Activated CD4-positive, alpha-beta T cell treated with anti-CD3 and anti-CD28 coated beads for 36 hours (primary cell): ENCODE results near the gene FAM20C. TPM values are rescaled to one million over a fixed set of nuclear protein-coding genes. Genes with fewer than 3 reads are reported as not detected.
A peak's percentile ranks its signal among the peaks of the same experiment; 100 is the strongest.

Experiments used
- ATAC-seq: fragments of 200-7000 bp; cut with Tn5 transposase; one replicate; pipeline ENCODE4 v1.10.0; 2021; ENCODE audit warnings: mild to moderate bottlenecking, moderate library complexity
- CTCF ChIA-PET: fragments of 350-600 bp; sonication (Branson Sonifier 250); formaldehyde crosslinking; loops from one replicate; lab custom pipeline; 2021; ENCODE audit warnings: antibody characterized with exemption; lab: Charles Lee
- POLR2A ChIA-PET: fragments of 350-600 bp; sonication (Branson Sonifier 250); formaldehyde crosslinking; loops from one replicate; lab custom pipeline; 2021; ENCODE audit warnings: antibody characterized with exemption, inconsistent platforms; lab: Charles Lee
- DNase-seq: peaks from one replicate; pipeline ENCODE4 v3.0.0-alpha.2; 2020
- H3K27ac Mint-ChIP-seq: one replicate; pipeline ENCODE4 v1.8.0; 2021; ENCODE audit warnings: mixed read lengths
- H3K27me3 Mint-ChIP-seq: one replicate; pipeline ENCODE4 v1.8.0; 2021; ENCODE audit warnings: mixed read lengths
- H3K36me3 Mint-ChIP-seq: one replicate; pipeline ENCODE4 v1.8.0; 2021; ENCODE audit warnings: low read depth, mixed read lengths
- H3K4me1 Mint-ChIP-seq: one replicate; pipeline ENCODE4 v1.8.0; 2021; ENCODE audit warnings: mixed read lengths
- H3K4me3 Mint-ChIP-seq: one replicate; pipeline ENCODE4 v1.8.0; 2021; ENCODE audit warnings: mild to moderate bottlenecking, moderate library complexity, mixed read lengths
- H3K9me3 Mint-ChIP-seq: one replicate; pipeline ENCODE4 v1.8.0; 2021; ENCODE audit warnings: low read depth, mixed read lengths
- intact Hi-C, 2 experiments: fragments of 100-400 bp; cut with DNase I in 1 of 2; cut with micrococcal nuclease in 1 of 2; formaldehyde crosslinking; loops; one replicate each; pipeline versions ENCODE4 v1.14.2 to v1.15.1; 2022 to 2024; cut with DNase I, micrococcal nuclease
- total RNA-seq, 2 experiments: library from RNA; stranded (reverse); gene quantifications; one replicate each; pipeline ENCODE4 v1.2.3, GENCODE V29; 2021

FAM20C gene
- under 1 TPM; 0.21 to 0.59 TPM for total RNA-seq

- Mint-ChIP-seq H3K27me3 (peaks cover 36% of the 10 kb centered on the region), H3K36me3 (peaks cover 2% of the 10 kb centered on the region), H3K4me1 (peaks cover 3% of the 10 kb centered on the region), H3K4me3 (peak within 1 kb of the TSS; percentile 59), H3K9me3 (no peaks in the 10 kb centered on the region), H3K27ac (no peak within 1 kb of the TSS)
- ATAC-seq (peak; percentile 84), DNase-seq (peak; percentile 59)
- intact Hi-C loops: loop anchor here in 1 of 2 experiments (1.0 kb wide), 1 partner anchor 43 kb away; no protein-coding TSS in a partner anchor
- CTCF ChIA-PET: interaction anchor here (0.6 to 0.7 kb wide), 2 partner anchors 1055 to 1237 kb away, joined by 3 read pairs; no protein-coding TSS in a partner anchor
- POLR2A ChIA-PET: no interaction called here
These were observed at the start of gene FAM20C for GRCh38 chr7:191981-192649. Gene FAM20C (plus strand): TSS chr7:192571. CDS start chr7:193200, 629 bp downstream.

- no peak for ATAC-seq
- ChIA-PET CTCF (no interaction called here), POLR2A (no interaction called here)
- peaks cover 2% of the 10 kb centered on the region for H3K36me3 Mint-ChIP-seq
- intact Hi-C loops: no loop called here
- H3K27ac Mint-ChIP-seq: no peak overlapping the region
- no peak for DNase-seq
- no peaks in the 10 kb centered on the region for H3K9me3 Mint-ChIP-seq
- peaks cover under 1% of the 10 kb centered on the region for H3K4me1 Mint-ChIP-seq
- no peaks in the 10 kb centered on the region for H3K27me3 Mint-ChIP-seq
- H3K4me3 Mint-ChIP-seq: no peak overlapping the region
These were observed 49.1 kb upstream of the FAM20C start for GRCh38 chr7:143145-143751.

GRCh38 chr7:143811-144453, 48.4 kb upstream of the FAM20C start:
- CTCF ChIA-PET: no interaction called here
- H3K4me1 Mint-ChIP-seq: peaks cover 3% of the 10 kb centered on the region
- no peaks in the 10 kb centered on the region for H3K9me3 Mint-ChIP-seq
- H3K27ac Mint-ChIP-seq: no peak overlapping the region
- ATAC-seq (no peak), DNase-seq (no peak)
- no peaks in the 10 kb centered on the region for H3K27me3 Mint-ChIP-seq
- no peak overlapping the region for H3K4me3 Mint-ChIP-seq
- H3K36me3 Mint-ChIP-seq: peaks cover 2% of the 10 kb centered on the region
- intact Hi-C loops: no loop called here
- POLR2A ChIA-PET: no interaction called here

- ChIA-PET POLR2A (no interaction called here), CTCF (no interaction called here)
- no peak for DNase-seq
- H3K27me3 Mint-ChIP-seq: no peaks in the 10 kb centered on the region
- intact Hi-C loops: no loop called here
- no peaks in the 10 kb centered on the region for H3K9me3 Mint-ChIP-seq
- no peak overlapping the region for H3K4me3 Mint-ChIP-seq
- no peak for ATAC-seq
- H3K36me3 Mint-ChIP-seq: peaks cover 4% of the 10 kb centered on the region
- peaks cover 3% of the 10 kb centered on the region for H3K4me1 Mint-ChIP-seq
- no peak overlapping the region for H3K27ac Mint-ChIP-seq
These were observed 47.9 kb upstream of the FAM20C start for GRCh38 chr7:144454-144826.

GRCh38 chr7:145863-146262, 46.5 kb upstream of the FAM20C start:
- H3K27ac Mint-ChIP-seq: no peak overlapping the region
- peaks cover 4% of the 10 kb centered on the region for H3K36me3 Mint-ChIP-seq
- CTCF ChIA-PET: no interaction called here
- POLR2A ChIA-PET: no interaction called here
- intact Hi-C loops: loop anchor here in 1 of 2 experiments (5.0 kb wide), 1 partner anchor 896 kb away; the partner anchor contains the start of gene GPR146
- no peaks in the 10 kb centered on the region for H3K9me3 Mint-ChIP-seq
- H3K27me3 Mint-ChIP-seq: no peaks in the 10 kb centered on the region
- no peak for ATAC-seq
- H3K4me1 Mint-ChIP-seq: peaks cover 13% of the 10 kb centered on the region
- DNase-seq: no peak
- H3K4me3 Mint-ChIP-seq: no peak overlapping the region

- peaks cover 13% of the 10 kb centered on the region for H3K4me1 Mint-ChIP-seq
- H3K36me3 Mint-ChIP-seq: peaks cover 4% of the 10 kb centered on the region
- intact Hi-C loops: loop anchor here in 1 of 2 experiments (2.0 to 5.0 kb wide), 4 partner anchors 116 to 894 kb away; partner anchors contain the start of genes COX19, GPR146 and PDGFA
- H3K9me3 Mint-ChIP-seq: no peaks in the 10 kb centered on the region
- POLR2A ChIA-PET: no interaction called here
- CTCF ChIA-PET: no interaction called here
- no peak for ATAC-seq
- H3K4me3 Mint-ChIP-seq: peak overlapping the region; percentile 87
- peak overlapping the region; percentile 97 for H3K27ac Mint-ChIP-seq
- DNase-seq: no peak
- H3K27me3 Mint-ChIP-seq: no peaks in the 10 kb centered on the region
These were observed 43.8 kb upstream of the FAM20C start for GRCh38 chr7:148543-148931.

GRCh38 chr7:148932-149790, 43.2 kb upstream of the FAM20C start:
- ATAC-seq (peak; percentile 99), DNase-seq (peak; percentile 98)
- Mint-ChIP-seq H3K27me3 (no peaks in the 10 kb centered on the region), H3K9me3 (no peaks in the 10 kb centered on the region), H3K27ac (peak overlapping the region; percentile 97), H3K4me1 (peaks cover 13% of the 10 kb centered on the region), H3K4me3 (peak overlapping the region; percentile 87), H3K36me3 (peaks cover 4% of the 10 kb centered on the region)
- POLR2A ChIA-PET: interaction anchor here (0.6 kb wide), 1 partner anchor 12 kb away, joined by 3 read pairs; no protein-coding TSS in a partner anchor
- CTCF ChIA-PET: no interaction called here
- intact Hi-C loops: loop anchor here in 1 of 2 experiments (1.0 to 5.0 kb wide), 8 partner anchors 43 to 893 kb away; partner anchors contain the start of genes COX19, DNAAF5, FAM20C and GET4

GRCh38 chr7:149791-150636, 42.4 kb upstream of the FAM20C start:
- intact Hi-C loops: loop anchor here in 1 of 2 experiments (1.0 to 5.0 kb wide), 8 partner anchors 42 to 892 kb away; partner anchors contain the start of genes COX19, DNAAF5, FAM20C and GET4
- Mint-ChIP-seq H3K27ac (peak overlapping the region; percentile 97), H3K27me3 (no peaks in the 10 kb centered on the region), H3K9me3 (no peaks in the 10 kb centered on the region), H3K36me3 (peaks cover 4% of the 10 kb centered on the region), H3K4me3 (peak overlapping the region; percentile 87), H3K4me1 (peaks cover 13% of the 10 kb centered on the region)
- ChIA-PET POLR2A (interaction anchor here (0.6 kb wide), 1 partner anchor 13 kb away, joined by 3 read pairs; no protein-coding TSS in a partner anchor), CTCF (no interaction called here)
- peak; percentile 65 for DNase-seq
- peak; percentile 1 for ATAC-seq

- peaks cover 4% of the 10 kb centered on the region for H3K36me3 Mint-ChIP-seq
- H3K27me3 Mint-ChIP-seq: no peaks in the 10 kb centered on the region
- no peak for DNase-seq
- intact Hi-C loops: no loop called here
- ChIA-PET POLR2A (no interaction called here), CTCF (no interaction called here)
- H3K4me1 Mint-ChIP-seq: peaks cover 13% of the 10 kb centered on the region
- H3K27ac Mint-ChIP-seq: peak overlapping the region; percentile 82
- H3K4me3 Mint-ChIP-seq: peak overlapping the region; percentile 87
- no peak for ATAC-seq
- no peaks in the 10 kb centered on the region for H3K9me3 Mint-ChIP-seq
These were observed 41.6 kb upstream of the FAM20C start for GRCh38 chr7:150811-151221.

- POLR2A ChIA-PET: no interaction called here
- Mint-ChIP-seq H3K4me1 (peaks cover 13% of the 10 kb centered on the region), H3K9me3 (no peaks in the 10 kb centered on the region), H3K27ac (no peak overlapping the region), H3K27me3 (no peaks in the 10 kb centered on the region), H3K4me3 (no peak overlapping the region), H3K36me3 (peaks cover 4% of the 10 kb centered on the region)
- CTCF ChIA-PET: no interaction called here
- DNase-seq (no peak), ATAC-seq (no peak)
- intact Hi-C loops: no loop called here
These were observed 40.9 kb upstream of the FAM20C start for GRCh38 chr7:151346-152050.
